ENCODE measurements around the gene ODAPH.
"Not testable (repeated sequence)": the region's sequence is repeated elsewhere in the genome, so short reads cannot be mapped to it uniquely, and the experiment has no call there.

Gene ODAPH

GRCh38 chr4:75525910-75526309 lies 30.0 kb upstream of the ODAPH start:
- Histone ChIP-seq H3K79me2 (ENCODE audit: control insufficient read depth, low read length) (no peaks in the 10 kb centered on the region), H4K20me1 (ENCODE audit: control insufficient read depth, insufficient read depth, low read depth, low read length) (no peaks in the 10 kb centered on the region), H3K9me2 (replicated peaks; ENCODE audit: control insufficient read depth, low read length) (no peaks in the 10 kb centered on the region), H3K27ac (ENCODE audit: low read depth, low read length) (no peak overlapping the region), H3K4me3 (ENCODE audit: low read length) (no peak overlapping the region), H3K4me1 (ENCODE audit: control insufficient read depth, low read length) (no peaks in the 10 kb centered on the region), H3F3A (ENCODE audit: control insufficient read depth, insufficient read depth) (no peaks in the 10 kb centered on the region), H3K4me2 (ENCODE audit: low read length) (no peak overlapping the region), H3K36me3 (ENCODE audit: control insufficient read depth, low read length) (peaks cover 64% of the 10 kb centered on the region), H3K9me3 (ENCODE audit: control insufficient read depth, insufficient read depth, low read length) (no peaks in the 10 kb centered on the region), H3K27me3 (ENCODE audit: control insufficient read depth, low read length) (no peaks in the 10 kb centered on the region)
- TF ChIP-seq EZH2phosphoT487 (IDR thresholded peaks at IDR 0.05; ENCODE audit: borderline replicate concordance, low read length) (no peak), CTCF (IDR thresholded peaks at IDR 0.05; ENCODE audit: low read depth, low read length, poor library complexity, severe bottlenecking) (no peak)

GRCh38 chr4:75527482-75527881 lies 28.4 kb upstream of the ODAPH start:
- H3K36me3 ChIP-seq (ENCODE audit: control insufficient read depth, low read length), result peaks cover 60% of the 10 kb centered on the region
- no peak overlapping the region for H3K4me2 ChIP-seq (ENCODE audit: low read length)
- H3F3A ChIP-seq (ENCODE audit: control insufficient read depth, insufficient read depth), result no peaks in the 10 kb centered on the region
- no peaks in the 10 kb centered on the region for H3K27me3 ChIP-seq (ENCODE audit: control insufficient read depth, low read length)
- H3K9me2 ChIP-seq (replicated peaks; ENCODE audit: control insufficient read depth, low read length), result no peaks in the 10 kb centered on the region
- H3K9me3 ChIP-seq (ENCODE audit: control insufficient read depth, insufficient read depth, low read length), result 0 out of 2 replicates have a peak, but pooled peaks cover 4% of the 10 kb centered on the region
- no peak overlapping the region for H3K27ac ChIP-seq (ENCODE audit: low read depth, low read length)
- no peaks in the 10 kb centered on the region for H3K4me1 ChIP-seq (ENCODE audit: control insufficient read depth, low read length)
- TF ChIP-seq CTCF (IDR thresholded peaks at IDR 0.05; ENCODE audit: low read depth, low read length, poor library complexity, severe bottlenecking), result no peak
- TF ChIP-seq EZH2phosphoT487 (IDR thresholded peaks at IDR 0.05; ENCODE audit: borderline replicate concordance, low read length), result no peak
- H4K20me1 ChIP-seq (ENCODE audit: control insufficient read depth, insufficient read depth, low read depth, low read length), result no peaks in the 10 kb centered on the region
- no peak overlapping the region for H3K4me3 ChIP-seq (ENCODE audit: low read length)
- no peaks in the 10 kb centered on the region for H3K79me2 ChIP-seq (ENCODE audit: control insufficient read depth, low read length)

- Histone ChIP-seq H3K36me3 (ENCODE audit: control insufficient read depth, low read length) (peaks cover 48% of the 10 kb centered on the region), H3K9me3 (ENCODE audit: control insufficient read depth, insufficient read depth, low read length) (peaks cover 8% of the 10 kb centered on the region; the same call in 1 of the 2 replicates), H3K27ac (ENCODE audit: low read depth, low read length) (no peak overlapping the region), H3K4me1 (ENCODE audit: control insufficient read depth, low read length) (no peaks in the 10 kb centered on the region), H3K4me2 (ENCODE audit: low read length) (no peak overlapping the region), H3K4me3 (ENCODE audit: low read length) (no peak overlapping the region), H3F3A (ENCODE audit: control insufficient read depth, insufficient read depth) (no peaks in the 10 kb centered on the region), H3K9me2 (replicated peaks; ENCODE audit: control insufficient read depth, low read length) (no peaks in the 10 kb centered on the region), H4K20me1 (ENCODE audit: control insufficient read depth, insufficient read depth, low read depth, low read length) (no peaks in the 10 kb centered on the region), H3K27me3 (ENCODE audit: control insufficient read depth, low read length) (no peaks in the 10 kb centered on the region), H3K79me2 (ENCODE audit: control insufficient read depth, low read length) (no peaks in the 10 kb centered on the region)
- no peak for TF ChIP-seq CTCF (IDR thresholded peaks at IDR 0.05; ENCODE audit: low read depth, low read length, poor library complexity, severe bottlenecking)
- TF ChIP-seq EZH2phosphoT487 (IDR thresholded peaks at IDR 0.05; ENCODE audit: borderline replicate concordance, low read length), result no peak
Observed at GRCh38 chr4:75530556-75531322, 25.1 kb upstream of the ODAPH start.

GRCh38 chr4:75531536-75532143 lies 24.2 kb upstream of the ODAPH start:
- H3K4me1 ChIP-seq (ENCODE audit: control insufficient read depth, low read length); H3K9me3 ChIP-seq (ENCODE audit: control insufficient read depth, insufficient read depth, low read length): not testable (repeated sequence)

GRCh38 chr4:75533339-75533887 lies 22.5 kb upstream of the ODAPH start:
- H3F3A ChIP-seq (ENCODE audit: control insufficient read depth, insufficient read depth); H3K27me3 ChIP-seq (ENCODE audit: control insufficient read depth, low read length); H3K9me2 ChIP-seq (replicated peaks; ENCODE audit: control insufficient read depth, low read length); H3K79me2 ChIP-seq (ENCODE audit: control insufficient read depth, low read length); H4K20me1 ChIP-seq (ENCODE audit: control insufficient read depth, insufficient read depth, low read depth, low read length); H3K4me1 ChIP-seq (ENCODE audit: control insufficient read depth, low read length); H3K9me3 ChIP-seq (ENCODE audit: control insufficient read depth, insufficient read depth, low read length); H3K4me3 ChIP-seq (ENCODE audit: low read length); H3K27ac ChIP-seq (ENCODE audit: low read depth, low read length); H3K4me2 ChIP-seq (ENCODE audit: low read length): not testable (repeated sequence)
- H3K36me3 ChIP-seq (ENCODE audit: control insufficient read depth, low read length), result peaks cover 24% of the 10 kb centered on the region

More at GRCh38 chr4:75531536-75532143, 24.2 kb upstream of the ODAPH start:
- H3F3A ChIP-seq (ENCODE audit: control insufficient read depth, insufficient read depth); H4K20me1 ChIP-seq (ENCODE audit: control insufficient read depth, insufficient read depth, low read depth, low read length); H3K9me2 ChIP-seq (replicated peaks; ENCODE audit: control insufficient read depth, low read length); H3K79me2 ChIP-seq (ENCODE audit: control insufficient read depth, low read length); H3K4me2 ChIP-seq (ENCODE audit: low read length); H3K27me3 ChIP-seq (ENCODE audit: control insufficient read depth, low read length); H3K4me3 ChIP-seq (ENCODE audit: low read length); H3K27ac ChIP-seq (ENCODE audit: low read depth, low read length): not testable (repeated sequence)
- peaks cover 41% of the 10 kb centered on the region for H3K36me3 ChIP-seq (ENCODE audit: control insufficient read depth, low read length)

Data from DOHH2 (cell line).